ENCODE measurements around the gene NLGN1.

The NLGN1 gene

DNA sequence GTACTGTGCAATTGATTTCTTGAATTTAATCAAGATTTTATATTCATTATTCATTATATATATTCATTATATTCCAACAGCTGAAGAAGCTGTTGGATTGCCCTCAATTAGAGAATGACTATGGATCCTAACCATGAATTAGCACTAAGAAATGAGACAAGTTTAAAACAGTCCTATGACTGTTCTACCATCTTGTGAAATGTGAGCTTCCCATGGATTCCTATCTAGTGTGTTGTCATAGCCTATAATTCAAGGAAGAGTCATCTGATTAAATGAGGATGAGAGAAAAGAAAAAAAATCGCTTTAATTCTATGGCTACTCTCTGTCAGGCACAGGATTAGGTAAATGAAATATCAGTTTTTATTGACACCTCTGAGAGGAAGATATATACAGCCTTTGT lies 765.0 kb downstream of the NLGN1 start:
- Histone ChIP-seq H3K9me3 (ENCODE audit: insufficient read depth, low read depth, low read length) (no peaks in the 10 kb centered on the region), H3K79me1 (ENCODE audit: low read length) (no peaks in the 10 kb centered on the region), H3K9ac (ENCODE audit: low read length) (no peak overlapping the region), H4K91ac (ENCODE audit: low read depth, low read length) (no peak overlapping the region), H3K4me3 (ENCODE audit: low read depth, low read length) (no peak overlapping the region), H3K4ac (ENCODE audit: low read depth, low read length) (no peak overlapping the region), H3K4me1 (ENCODE audit: control insufficient read depth in 1 of 2, insufficient read depth in 2 of 2, low read length in 2 of 2) (no peaks in the 10 kb centered on the region), H2BK120ac (ENCODE audit: insufficient read depth, low read length, poor library complexity) (no peak overlapping the region), H3K23ac (ENCODE audit: low read length) (no peak overlapping the region), H2BK5ac (ENCODE audit: low read depth, low read length, poor library complexity) (no peak overlapping the region), H2BK12ac (ENCODE audit: low read length) (no peak overlapping the region), H3K36me3 (ENCODE audit: control insufficient read depth in 1 of 2, insufficient read depth in 2 of 2, low read length in 2 of 2) (no peaks in the 10 kb centered on the region), H4K12ac (ENCODE audit: low read depth, low read length) (no peak overlapping the region), H2AFZ (ENCODE audit: insufficient read depth, low read length, poor library complexity) (no peak overlapping the region), H2AK5ac (ENCODE audit: low read length) (no peak overlapping the region), H3K27me3 (ENCODE audit: insufficient read depth, low read length) (no peaks in the 10 kb centered on the region), H3K27ac (ENCODE audit: low read depth, low read length) (no peak overlapping the region), H3K18ac (ENCODE audit: low read length) (no peak overlapping the region), H3K79me2 (ENCODE audit: control insufficient read depth, insufficient read depth, low read length, poor library complexity) (no peaks in the 10 kb centered on the region), H3K14ac (ENCODE audit: low read length) (no peak overlapping the region), H3K4me2 (ENCODE audit: low read length) (no peak overlapping the region), H4K8ac (ENCODE audit: low read depth, low read length) (no peak overlapping the region)
- DNase-seq, result no peak
- WGBS (ENCODE audit: extremely low coverage, insufficient coverage, insufficient read length), result no CpG with 5 or more reads among the region's 1 CpG

DNA sequence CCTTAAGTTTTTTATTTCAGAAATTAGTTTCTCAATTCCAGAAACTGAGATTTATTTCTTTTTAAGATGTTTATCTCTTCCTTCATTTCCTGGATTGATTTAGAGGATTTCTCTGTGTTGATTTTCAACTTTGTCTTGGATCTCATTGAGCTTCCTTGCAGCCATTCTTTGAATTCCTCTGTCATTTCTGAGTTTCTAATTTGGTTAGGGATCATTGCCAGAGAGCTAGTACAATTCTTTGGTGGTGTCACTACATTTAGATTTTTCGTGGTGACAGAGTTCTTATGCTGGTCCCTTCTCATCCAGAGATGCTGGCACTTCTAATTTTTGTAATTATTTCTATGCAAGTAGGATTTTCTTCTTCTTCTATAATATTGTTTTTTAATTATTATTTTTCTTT lies 770.5 kb downstream of the NLGN1 start:
- no peak overlapping the region for H3K9ac ChIP-seq (ENCODE audit: low read length)
- no peak overlapping the region for H4K12ac ChIP-seq (ENCODE audit: low read depth, low read length)
- no peaks in the 10 kb centered on the region for H3K36me3 ChIP-seq (ENCODE audit: control insufficient read depth in 1 of 2, insufficient read depth in 2 of 2, low read length in 2 of 2)
- no peaks in the 10 kb centered on the region for H3K79me2 ChIP-seq (ENCODE audit: control insufficient read depth, insufficient read depth, low read length, poor library complexity)
- no peak overlapping the region for H2BK5ac ChIP-seq (ENCODE audit: low read depth, low read length, poor library complexity)
- H3K4me3 ChIP-seq (ENCODE audit: low read depth, low read length), result no peak overlapping the region
- no peaks in the 10 kb centered on the region for H3K79me1 ChIP-seq (ENCODE audit: low read length)
- H3K14ac ChIP-seq (ENCODE audit: low read length), result no peak overlapping the region
- H3K4ac ChIP-seq (ENCODE audit: low read depth, low read length), result no peak overlapping the region
- no peak overlapping the region for H3K4me2 ChIP-seq (ENCODE audit: low read length)
- H2AFZ ChIP-seq (ENCODE audit: insufficient read depth, low read length, poor library complexity), result no peak overlapping the region
- H3K4me1 ChIP-seq (ENCODE audit: control insufficient read depth in 1 of 2, insufficient read depth in 2 of 2, low read length in 2 of 2), result peaks cover 3 to 4% of the 10 kb centered on the region in 2 experiments
- no peak for DNase-seq
- H4K91ac ChIP-seq (ENCODE audit: low read depth, low read length), result no peak overlapping the region
- no peaks in the 10 kb centered on the region for H3K27me3 ChIP-seq (ENCODE audit: insufficient read depth, low read length)
- no peak overlapping the region for H4K8ac ChIP-seq (ENCODE audit: low read depth, low read length)
- H2AK5ac ChIP-seq (ENCODE audit: low read length), result no peak overlapping the region
- no peak overlapping the region for H2BK120ac ChIP-seq (ENCODE audit: insufficient read depth, low read length, poor library complexity)
- H2BK12ac ChIP-seq (ENCODE audit: low read length), result no peak overlapping the region
- WGBS (ENCODE audit: extremely low coverage, insufficient coverage, insufficient read length), result no CpG with 5 or more reads among the region's 1 CpG
- no peak overlapping the region for H3K27ac ChIP-seq (ENCODE audit: low read depth, low read length)
- no peak overlapping the region for H3K18ac ChIP-seq (ENCODE audit: low read length)
- no peak overlapping the region for H3K23ac ChIP-seq (ENCODE audit: low read length)
- no peaks in the 10 kb centered on the region for H3K9me3 ChIP-seq (ENCODE audit: insufficient read depth, low read depth, low read length)

DNA sequence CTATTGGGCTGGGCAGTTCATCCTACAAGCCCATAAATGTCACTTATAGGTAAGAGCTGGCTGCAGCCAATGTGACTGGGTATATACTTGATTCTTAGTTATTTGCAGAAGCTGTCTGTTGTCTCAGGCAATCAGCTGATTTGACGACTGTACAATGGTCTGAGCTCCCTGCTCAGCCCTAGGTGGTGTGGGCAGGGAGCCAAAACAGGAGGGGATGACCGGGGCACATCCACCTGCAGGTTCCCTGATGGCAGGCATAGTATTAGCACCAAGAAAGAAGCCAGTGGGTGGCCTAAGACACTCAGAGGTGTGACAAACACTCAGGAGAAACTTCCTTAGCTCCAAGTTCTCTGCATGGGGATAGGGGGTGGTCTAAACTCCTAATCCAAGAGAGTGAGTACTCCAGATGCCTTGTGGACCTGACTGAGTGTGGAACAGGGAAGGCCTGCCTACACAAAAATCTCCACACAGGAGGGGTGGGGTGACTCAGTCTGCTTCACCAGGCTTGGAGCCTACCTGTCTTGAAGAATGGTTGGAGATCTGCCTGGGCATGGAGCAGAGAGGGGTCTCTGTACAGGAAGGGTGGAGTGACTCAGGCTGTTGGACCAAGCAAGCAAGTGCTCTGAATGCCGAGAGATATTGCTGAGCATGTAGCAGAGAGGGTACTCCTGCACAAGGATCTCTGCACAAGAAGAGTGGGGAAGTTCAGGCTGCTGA lies 771.2 kb downstream of the NLGN1 start:
- WGBS (ENCODE audit: extremely low coverage, insufficient coverage, insufficient read length), result no CpG with 5 or more reads among the region's 3 CpGs
- H3K4ac ChIP-seq (ENCODE audit: low read depth, low read length), result no peak overlapping the region
- no peak overlapping the region for H3K14ac ChIP-seq (ENCODE audit: low read length)
- H3K79me2 ChIP-seq (ENCODE audit: control insufficient read depth, insufficient read depth, low read length, poor library complexity), result no peaks in the 10 kb centered on the region
- H2AK5ac ChIP-seq (ENCODE audit: low read length), result no peak overlapping the region
- H3K79me1 ChIP-seq (ENCODE audit: low read length), result no peaks in the 10 kb centered on the region
- no peaks in the 10 kb centered on the region for H3K27me3 ChIP-seq (ENCODE audit: insufficient read depth, low read length)
- no peak overlapping the region for H3K27ac ChIP-seq (ENCODE audit: low read depth, low read length)
- H2AFZ ChIP-seq (ENCODE audit: insufficient read depth, low read length, poor library complexity), result no peak overlapping the region
- DNase-seq, result no peak
- no peak overlapping the region for H3K18ac ChIP-seq (ENCODE audit: low read length)
- H4K12ac ChIP-seq (ENCODE audit: low read depth, low read length), result no peak overlapping the region
- H4K8ac ChIP-seq (ENCODE audit: low read depth, low read length), result no peak overlapping the region
- H3K9ac ChIP-seq (ENCODE audit: low read length), result no peak overlapping the region
- H3K4me2 ChIP-seq (ENCODE audit: low read length), result no peak overlapping the region
- no peak overlapping the region for H2BK12ac ChIP-seq (ENCODE audit: low read length)
- H3K36me3 ChIP-seq (ENCODE audit: control insufficient read depth in 1 of 2, insufficient read depth in 2 of 2, low read length in 2 of 2), result no peaks in the 10 kb centered on the region
- H3K4me3 ChIP-seq (ENCODE audit: low read depth, low read length), result no peak overlapping the region
- no peak overlapping the region for H4K91ac ChIP-seq (ENCODE audit: low read depth, low read length)
- no peak overlapping the region for H2BK120ac ChIP-seq (ENCODE audit: insufficient read depth, low read length, poor library complexity)
- no peak overlapping the region for H3K23ac ChIP-seq (ENCODE audit: low read length)
- no peaks in the 10 kb centered on the region for H3K9me3 ChIP-seq (ENCODE audit: insufficient read depth, low read depth, low read length)
- peaks cover 3 to 4% of the 10 kb centered on the region in 2 experiments for H3K4me1 ChIP-seq (ENCODE audit: control insufficient read depth in 1 of 2, insufficient read depth in 2 of 2, low read length in 2 of 2)
- no peak overlapping the region for H2BK5ac ChIP-seq (ENCODE audit: low read depth, low read length, poor library complexity)

DNA sequence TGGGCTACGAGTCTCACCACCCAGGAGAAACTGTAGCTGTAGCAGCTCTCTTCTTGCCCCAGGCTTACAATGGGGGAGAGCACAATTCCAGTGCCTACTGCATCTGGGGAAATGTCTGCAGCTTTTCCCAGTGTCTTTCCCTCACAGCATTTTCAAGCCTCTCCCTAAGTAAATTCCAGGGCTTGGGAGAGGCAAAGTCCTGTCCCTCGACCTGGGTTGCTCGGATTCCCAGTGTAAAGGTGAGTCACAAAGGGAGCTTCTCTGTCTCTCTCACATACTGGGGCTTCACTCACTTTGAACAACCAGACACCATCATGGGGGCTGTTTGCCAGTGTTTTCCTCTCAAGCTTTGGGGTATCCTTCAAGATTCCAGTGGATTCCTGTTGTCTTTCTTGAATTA lies 772.2 kb downstream of the NLGN1 start:
- Histone ChIP-seq H3K14ac (ENCODE audit: low read length) (no peak overlapping the region), H2AK5ac (ENCODE audit: low read length) (no peak overlapping the region), H3K4ac (ENCODE audit: low read depth, low read length) (no peak overlapping the region), H4K91ac (ENCODE audit: low read depth, low read length) (no peak overlapping the region), H2BK12ac (ENCODE audit: low read length) (no peak overlapping the region), H3K79me1 (ENCODE audit: low read length) (no peaks in the 10 kb centered on the region), H3K27ac (ENCODE audit: low read depth, low read length) (no peak overlapping the region), H3K36me3 (ENCODE audit: control insufficient read depth in 1 of 2, insufficient read depth in 2 of 2, low read length in 2 of 2) (no peaks in the 10 kb centered on the region), H3K79me2 (ENCODE audit: control insufficient read depth, insufficient read depth, low read length, poor library complexity) (no peaks in the 10 kb centered on the region), H2BK5ac (ENCODE audit: low read depth, low read length, poor library complexity) (no peak overlapping the region), H3K4me2 (ENCODE audit: low read length) (no peak overlapping the region), H3K9me3 (ENCODE audit: insufficient read depth, low read depth, low read length) (no peaks in the 10 kb centered on the region), H3K18ac (ENCODE audit: low read length) (no peak overlapping the region), H4K12ac (ENCODE audit: low read depth, low read length) (no peak overlapping the region), H4K8ac (ENCODE audit: low read depth, low read length) (no peak overlapping the region), H2BK120ac (ENCODE audit: insufficient read depth, low read length, poor library complexity) (no peak overlapping the region), H3K27me3 (ENCODE audit: insufficient read depth, low read length) (no peaks in the 10 kb centered on the region), H3K4me3 (ENCODE audit: low read depth, low read length) (no peak overlapping the region), H3K23ac (ENCODE audit: low read length) (no peak overlapping the region), H2AFZ (ENCODE audit: insufficient read depth, low read length, poor library complexity) (no peak overlapping the region), H3K4me1 (ENCODE audit: control insufficient read depth in 1 of 2, insufficient read depth in 2 of 2, low read length in 2 of 2) (peaks cover 3 to 4% of the 10 kb centered on the region in 2 experiments), H3K9ac (ENCODE audit: low read length) (no peak overlapping the region)
- no CpG with 5 or more reads among the region's 3 CpGs for WGBS (ENCODE audit: extremely low coverage, insufficient coverage, insufficient read length)
- no peak for DNase-seq
